Fibroblast of peridontal ligament (primary cell): ENCODE measurements around the gene PHF21B.
"Not testable (repeated sequence)": the region's sequence is repeated elsewhere in the genome, so short reads cannot be mapped to it uniquely, and the experiment has no call there.

Source experiments
- DNase-seq: peaks from one replicate; pipeline ENCODE4 v3.0.0-alpha.2; 2010; ENCODE audit errors: extremely low read depth

Gene PHF21B

DNA sequence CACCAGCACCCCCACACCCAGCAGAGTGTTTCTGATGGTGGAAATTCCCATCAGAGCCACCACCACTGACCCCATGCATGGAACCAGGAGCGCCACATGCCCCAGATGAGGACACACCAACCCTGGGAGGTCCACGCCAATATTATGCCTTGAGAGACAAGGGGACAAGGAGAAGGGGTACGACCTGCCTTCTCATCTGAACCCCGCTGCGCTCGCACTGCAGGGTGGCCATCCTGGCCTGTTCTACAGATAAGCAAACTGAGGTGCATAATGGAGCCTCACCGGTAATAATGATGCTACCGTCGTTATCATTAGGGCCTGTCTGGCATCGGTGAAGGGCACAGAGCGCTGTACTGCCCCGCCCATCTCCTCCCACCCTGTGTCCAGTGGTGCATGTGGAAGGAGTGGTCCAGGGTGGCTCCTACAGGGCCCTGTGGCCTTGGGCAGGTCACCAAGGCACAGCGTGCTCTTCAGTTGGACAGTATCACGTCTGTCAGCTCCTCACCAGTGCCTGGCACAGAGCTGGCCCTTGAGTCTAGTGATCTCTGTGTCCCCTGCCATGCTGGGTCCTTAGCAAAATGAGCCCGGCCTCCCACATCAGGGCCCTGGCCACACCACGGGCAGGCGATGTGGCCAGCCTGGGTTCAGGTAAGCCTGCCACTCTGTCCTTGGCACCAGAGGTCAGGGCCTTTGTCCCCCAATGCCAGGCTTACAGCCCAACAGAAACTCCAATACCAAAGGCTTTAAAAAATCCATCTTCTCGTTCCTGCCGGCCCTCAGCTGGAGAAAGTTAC, 92.2 kb downstream of the PHF21B start:
- DNase-seq = no peak

DNA sequence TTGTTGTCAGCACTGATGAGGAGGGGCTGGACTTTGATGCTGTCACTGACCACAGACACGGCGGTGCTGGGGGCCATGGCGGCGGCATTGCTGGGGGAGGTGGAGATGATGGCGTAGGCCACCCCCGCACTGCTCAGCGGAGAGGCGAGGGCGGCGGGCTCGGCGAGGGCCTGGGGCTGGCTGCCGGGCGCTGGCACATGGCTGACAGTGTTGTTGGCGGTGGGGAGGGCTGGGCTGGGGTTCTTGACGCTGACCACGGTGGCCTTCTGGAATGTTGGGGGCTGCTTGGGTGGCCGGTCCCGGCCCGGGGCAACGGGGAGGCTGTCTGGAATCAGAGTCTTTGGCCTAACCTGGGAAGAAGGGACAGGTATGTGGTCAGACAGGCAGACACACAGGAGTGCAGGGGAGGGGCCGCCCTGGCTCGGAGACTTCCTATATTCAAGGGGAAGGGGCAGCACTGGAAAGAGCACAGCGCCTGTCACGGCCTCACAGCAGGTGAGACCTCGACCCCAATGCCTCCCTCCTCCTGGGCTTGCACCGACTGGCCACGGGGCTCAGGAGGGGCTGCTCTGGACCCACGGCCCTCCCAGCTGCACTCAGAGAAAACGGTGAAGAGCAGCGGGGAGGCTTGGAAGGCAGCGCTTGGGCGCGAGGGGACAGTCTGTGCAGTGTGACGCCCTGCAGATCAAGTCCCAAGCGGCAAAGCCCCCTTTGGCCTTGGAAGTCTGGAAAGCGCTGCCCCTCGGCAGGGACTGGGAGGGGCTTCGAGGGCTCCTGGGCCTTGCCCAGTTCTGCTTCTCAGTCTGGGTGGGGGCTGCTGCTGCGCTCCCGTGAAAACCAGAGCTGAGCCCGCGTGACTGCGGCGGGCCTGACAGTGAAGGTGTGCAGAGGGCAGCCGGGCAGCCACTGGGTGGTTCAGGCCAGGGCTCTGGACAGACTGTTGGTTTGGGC, 93.2 kb downstream of the PHF21B start:
- DNase-seq = no peak

DNA sequence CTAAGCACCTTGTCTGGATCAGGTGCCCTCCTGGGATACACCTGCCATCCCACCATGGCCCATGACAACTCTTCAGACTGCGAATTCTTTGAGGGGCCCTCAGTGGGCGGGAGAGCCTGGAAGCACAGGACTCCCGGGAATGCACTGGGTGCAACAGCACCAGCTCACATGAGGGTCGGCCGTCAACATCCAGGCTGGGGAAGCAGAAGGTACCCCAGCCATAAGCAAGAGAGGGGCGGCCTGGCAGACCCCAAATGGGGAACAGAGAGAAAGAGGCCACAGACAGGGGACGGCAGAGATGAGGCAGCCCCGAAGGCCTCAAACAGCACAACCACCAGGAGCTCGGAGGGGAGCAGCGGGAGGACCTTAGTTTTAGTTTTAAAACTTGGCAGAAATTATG, 94.4 kb downstream of the PHF21B start:
- DNase-seq = no peak

DNA sequence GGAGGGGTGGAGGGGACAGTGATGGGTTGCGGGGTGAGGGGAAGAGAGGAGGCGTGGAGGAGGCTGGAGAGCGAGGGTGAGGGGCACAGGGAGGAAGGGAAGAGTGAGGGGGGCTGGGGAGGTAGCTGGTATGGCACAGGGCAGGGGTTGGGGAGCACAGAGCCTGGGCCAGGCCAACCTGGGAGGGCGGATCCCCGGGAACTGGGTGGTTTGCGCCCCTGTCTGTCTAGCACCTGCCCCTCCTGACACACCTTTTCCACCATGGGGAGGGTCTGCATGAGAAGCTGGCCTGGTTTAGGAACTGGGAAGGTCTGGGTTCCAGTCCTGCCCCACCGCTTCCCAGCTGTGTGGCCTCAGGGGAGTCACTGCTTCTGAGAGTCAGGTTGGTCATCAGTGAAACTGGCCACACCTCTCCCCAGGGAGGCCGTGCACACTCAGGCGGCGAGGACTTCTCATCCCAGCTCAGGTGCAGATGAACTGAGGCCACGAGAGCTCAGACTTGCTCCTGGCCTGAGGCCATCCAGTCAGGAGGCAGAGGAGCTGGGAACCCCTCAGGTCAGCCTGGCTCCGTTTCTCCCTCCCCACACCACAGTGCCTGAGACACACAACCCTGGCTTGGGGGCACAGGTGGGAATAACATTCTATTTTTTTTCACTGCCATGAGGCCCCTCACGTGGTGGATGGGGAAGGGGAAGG, 95.6 kb downstream of the PHF21B start:
- DNase-seq = no peak

DNA sequence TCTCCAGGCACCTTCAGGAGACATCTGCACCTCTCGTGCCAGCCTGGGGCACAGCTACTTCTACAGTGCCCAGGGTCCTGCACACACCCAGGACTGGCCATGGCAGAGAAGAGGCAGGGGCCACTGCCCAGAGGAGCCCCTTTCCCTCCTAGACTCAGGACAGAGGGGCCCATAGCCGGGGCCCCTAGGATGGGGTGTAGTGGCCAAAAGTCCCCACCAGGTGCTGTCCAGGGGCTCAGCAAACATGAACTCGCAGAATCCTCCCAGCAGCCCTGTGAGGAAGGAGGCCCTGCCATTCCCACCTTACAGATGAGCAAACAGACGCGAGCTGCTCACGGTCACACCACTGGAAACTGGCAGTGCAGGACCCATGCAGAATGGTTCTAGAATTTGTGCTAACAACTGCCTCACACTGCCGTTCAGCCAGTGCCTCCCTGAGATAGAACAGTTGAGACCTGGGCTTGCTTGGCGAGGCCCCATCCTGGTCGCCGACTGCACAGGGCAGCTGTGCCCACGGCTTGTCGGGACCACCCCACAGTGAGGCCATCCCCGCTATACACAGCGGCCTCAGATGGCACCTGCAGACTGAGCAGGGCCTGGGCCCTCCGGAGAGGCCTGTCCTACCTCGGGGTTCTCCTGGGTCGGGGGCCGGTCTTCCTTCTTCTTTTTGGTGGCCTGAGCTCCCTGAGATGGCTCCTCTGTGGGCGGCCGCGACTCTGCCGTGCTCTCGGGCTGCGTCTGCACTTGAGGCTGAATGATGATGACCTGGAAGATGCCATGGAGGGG, 96.4 kb downstream of the PHF21B start:
- DNase-seq = no peak

DNA sequence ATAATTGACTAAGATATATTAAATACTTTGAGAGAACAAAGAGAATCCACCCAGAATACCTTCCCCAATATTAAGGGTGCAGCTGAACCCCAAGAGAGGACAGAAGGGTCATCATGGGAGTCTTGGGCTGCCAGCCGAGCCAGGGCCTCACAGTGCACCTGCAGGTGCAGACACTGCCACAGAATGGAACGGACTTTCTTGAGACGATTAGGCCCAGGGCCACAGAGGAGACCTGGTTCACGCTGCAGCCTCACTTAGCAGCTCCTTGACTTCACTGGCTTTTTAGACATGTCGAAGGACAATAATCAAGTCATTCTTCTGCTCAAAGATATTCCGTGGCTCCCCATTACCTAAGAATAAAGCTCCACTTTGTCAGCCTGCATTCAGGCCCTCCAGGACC, 100.6 kb downstream of the PHF21B start:
- DNase-seq = no peak

DNA sequence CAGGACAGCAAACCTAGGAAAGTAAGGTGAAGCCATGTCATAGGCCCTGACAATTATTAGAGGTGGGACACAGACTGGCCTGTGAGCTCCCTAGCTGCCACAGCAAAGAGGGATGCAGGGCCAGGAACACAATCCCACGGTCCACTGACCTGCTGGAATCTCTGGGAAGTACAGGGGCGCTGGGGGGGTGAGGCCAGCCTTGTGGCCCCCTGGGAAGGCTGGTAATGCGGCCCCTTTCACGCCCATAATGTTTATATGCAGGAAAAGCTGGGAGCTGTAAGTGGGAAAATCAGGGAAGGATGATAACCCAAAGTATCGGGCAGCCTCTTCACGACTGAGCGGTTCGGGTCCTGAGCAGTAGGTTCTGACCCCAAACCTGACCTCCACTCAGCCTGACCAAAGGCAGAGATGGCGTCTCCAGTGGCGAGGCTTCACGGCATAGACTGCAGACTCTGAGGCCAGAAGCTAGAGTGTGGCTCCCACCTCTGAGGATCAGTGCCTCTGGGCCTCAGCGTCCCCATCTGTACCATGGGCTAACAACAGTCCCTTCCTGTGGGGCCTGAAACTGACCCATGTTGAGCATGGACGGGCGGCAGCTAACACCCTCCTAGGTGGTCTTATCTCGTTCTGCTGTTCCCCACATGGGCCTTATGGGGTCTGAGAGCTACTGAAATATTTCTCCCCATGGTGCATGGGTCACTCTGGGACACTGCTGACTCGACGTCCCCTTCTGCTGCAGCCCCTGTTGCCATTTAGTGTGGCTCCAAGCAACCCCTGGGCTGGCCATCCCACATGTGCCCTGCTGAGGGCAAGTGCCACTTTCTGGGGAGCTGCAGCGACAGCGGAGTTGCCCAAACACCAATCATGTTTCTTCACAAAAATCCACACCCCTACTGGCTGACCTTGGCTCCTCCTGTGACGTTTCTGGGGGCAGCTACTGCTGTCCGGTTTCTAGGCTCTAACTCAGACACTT, 101.8 kb downstream of the PHF21B start:
- DNase-seq = no peak

DNA sequence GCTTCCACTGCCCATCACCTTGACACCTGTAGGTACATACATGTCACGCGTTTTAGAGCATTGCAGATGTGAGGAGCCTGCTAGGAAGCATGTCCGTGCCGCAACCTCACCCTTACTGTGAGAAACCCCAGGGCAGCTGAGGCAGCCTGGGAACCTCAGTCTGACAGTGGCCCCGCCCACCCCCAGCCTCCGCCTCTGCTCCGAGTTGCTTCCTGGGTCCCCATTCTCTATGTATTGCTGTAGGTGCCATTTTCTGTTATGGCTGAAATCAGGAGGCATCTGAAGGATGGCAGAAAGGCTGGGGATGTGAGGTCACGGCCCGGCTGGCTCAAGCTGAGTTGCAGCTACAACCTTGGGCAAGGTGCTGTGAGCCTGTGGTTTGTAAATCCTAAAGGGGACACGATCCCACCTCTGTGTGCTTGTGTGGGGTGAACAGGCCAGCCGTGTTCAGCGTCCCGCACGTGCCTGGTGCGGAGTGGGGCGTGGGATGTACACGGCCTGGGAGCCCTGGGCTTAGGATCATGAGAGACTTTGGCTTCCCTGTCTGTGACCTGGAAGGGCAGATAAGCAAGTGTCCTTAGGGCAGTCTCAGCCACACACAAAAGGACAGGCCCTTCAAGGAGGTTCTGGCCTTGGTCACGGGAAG, 102.7 kb downstream of the PHF21B start:
- DNase-seq = no peak

DNA sequence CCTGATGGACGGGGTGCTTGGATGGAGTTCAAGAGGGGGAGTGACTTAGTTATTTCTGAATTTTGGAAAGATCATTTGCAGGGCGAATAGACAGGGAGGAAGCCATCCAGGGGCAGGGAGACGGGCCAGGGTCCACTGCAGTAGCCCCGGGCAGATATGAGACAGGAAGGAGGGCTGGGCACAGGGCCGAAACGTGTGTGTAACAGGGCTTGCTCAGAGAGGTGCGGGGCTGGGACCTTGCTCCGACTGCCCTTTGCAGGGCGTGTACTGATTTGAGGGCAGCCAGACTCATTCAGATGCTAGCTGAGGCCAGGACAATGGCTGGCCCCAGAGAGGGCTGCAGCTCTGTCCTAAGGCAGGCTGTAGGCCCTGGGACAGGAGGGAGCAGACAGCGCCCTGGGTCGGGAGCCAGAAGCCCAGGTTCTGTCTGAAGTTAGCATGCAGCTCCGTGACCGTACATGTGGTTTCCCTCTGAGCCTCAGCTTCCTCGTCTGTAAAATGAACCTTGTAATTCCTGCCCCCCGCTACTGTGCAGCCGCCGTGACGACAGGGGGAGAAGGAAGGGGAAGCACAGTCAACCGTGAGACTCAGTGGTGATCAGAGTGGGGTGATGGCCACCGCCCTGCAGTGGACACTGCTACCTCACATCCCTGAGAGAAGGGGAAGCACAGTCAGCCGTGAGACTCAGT, 103.4 kb downstream of the PHF21B start:
- DNase-seq = no peak

DNA sequence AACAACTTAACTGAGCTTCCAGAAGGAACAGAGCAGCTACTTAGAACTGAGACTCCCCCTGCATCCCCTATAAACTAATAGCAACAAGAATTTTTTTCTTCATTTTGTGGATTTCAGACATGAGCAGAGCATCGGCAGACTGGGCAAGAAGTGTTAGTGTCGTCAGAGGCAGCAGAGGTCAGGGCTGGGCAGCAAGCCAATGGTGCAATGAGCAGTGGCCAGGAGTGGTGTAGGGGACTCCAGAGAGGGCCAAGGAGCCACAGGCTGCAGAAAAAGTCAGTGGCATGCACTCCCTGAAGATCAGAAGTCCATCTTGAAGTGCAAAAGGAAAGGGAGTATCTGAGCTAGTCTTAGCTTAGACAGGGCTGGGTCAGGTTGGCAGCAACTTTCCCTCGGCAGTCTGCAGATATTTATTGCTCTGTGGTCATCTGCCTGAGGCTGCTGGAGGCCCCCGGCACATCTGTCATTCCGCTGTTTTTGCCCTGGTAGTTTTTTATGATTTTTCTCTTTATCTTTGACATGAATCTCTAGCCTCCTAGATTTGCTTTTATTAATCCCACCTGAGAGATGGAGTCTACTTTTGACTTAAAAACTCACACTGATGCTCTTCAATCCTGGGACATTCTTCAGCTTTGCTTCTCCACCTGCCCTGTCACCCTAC, 105.2 kb downstream of the PHF21B start:
- DNase-seq = not testable (repeated sequence)

DNA sequence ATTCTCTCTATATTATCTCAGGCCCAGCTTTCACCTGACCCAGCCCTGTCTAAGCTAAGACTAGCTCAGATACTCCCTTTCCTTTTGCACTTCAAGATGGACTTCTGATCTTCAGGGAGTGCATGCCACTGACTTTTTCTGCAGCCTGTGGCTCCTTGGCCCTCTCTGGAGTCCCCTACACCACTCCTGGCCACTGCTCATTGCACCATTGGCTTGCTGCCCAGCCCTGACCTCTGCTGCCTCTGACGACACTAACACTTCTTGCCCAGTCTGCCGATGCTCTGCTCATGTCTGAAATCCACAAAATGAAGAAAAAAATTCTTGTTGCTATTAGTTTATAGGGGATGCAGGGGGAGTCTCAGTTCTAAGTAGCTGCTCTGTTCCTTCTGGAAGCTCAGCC, 106.6 kb downstream of the PHF21B start:
- not testable (repeated sequence) for DNase-seq

DNA sequence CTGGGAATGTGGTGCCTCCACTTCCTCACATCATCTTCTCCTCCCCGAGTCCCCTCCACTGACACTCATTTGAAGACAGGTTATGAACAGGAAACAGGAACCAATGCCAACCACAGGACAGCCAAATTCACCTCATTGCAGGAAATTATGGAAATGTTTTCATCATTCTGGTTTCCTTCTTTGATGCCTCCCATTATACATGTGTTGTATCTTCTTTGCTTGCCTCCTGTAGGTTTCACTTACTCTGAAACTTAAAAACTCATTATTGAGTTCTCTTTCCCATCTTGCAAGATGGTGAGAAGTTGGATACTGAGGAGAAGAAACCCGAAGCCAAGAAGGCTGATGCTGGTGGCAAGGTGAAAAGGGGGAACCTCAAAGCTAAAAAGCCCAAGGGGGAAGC, 108.5 kb downstream of the PHF21B start:
- peak; percentile 8 for DNase-seq

DNA sequence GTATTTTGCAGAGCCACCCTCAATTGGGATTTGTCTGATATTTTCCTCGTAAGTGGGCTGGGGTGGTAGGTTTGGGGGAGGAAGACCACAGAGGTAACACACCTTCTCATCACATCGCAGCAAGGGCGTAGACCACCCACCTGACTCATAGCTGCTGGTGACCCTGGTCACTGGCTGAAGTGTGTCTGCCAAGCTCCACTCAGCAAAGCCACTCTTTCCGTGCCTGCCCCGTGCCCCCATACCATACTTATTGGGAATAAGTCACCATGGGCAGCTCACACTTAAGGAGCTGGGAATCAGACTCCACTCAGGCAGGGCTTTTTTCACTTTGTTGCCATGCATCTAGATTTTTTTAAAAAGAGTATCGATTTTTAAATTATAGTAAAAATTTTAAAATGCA, 111.6 kb downstream of the PHF21B start:
- no peak for DNase-seq

DNA sequence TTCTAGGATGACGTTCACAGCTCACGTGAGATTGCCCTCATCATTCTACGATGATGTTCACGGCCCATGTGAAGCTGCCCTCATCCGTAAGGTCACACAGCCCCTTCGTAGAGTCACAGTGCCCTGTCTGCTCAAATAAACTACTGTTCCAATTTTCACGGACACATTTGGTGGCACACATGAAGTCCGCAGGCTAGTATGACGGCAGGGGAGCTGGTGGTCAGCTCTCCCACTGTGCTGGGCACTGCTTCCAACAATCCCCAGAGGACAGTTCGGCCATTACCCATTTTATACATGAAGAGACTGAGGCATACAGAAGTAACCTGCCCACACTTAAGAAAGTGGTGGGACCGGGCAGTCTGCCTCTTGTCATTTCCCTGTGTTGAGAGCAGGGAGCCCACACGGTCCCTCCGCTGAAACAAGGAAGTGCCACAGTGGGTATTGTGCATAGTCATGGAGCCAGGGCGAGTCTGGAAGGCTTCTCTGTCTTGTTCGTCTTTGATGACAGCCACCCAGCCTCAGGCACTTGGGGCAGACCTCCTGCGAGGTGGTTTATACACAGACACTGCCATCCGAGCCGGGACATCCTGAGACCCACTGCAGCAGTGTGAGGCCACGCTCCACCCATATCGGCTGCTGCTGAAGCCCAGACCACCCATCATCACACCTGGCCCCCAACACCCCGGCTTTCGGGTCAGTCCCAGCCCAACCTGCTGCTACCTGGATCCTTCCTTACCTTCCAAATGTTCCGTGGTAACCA, 114.3 kb downstream of the PHF21B start:
- DNase-seq = no peak

DNA sequence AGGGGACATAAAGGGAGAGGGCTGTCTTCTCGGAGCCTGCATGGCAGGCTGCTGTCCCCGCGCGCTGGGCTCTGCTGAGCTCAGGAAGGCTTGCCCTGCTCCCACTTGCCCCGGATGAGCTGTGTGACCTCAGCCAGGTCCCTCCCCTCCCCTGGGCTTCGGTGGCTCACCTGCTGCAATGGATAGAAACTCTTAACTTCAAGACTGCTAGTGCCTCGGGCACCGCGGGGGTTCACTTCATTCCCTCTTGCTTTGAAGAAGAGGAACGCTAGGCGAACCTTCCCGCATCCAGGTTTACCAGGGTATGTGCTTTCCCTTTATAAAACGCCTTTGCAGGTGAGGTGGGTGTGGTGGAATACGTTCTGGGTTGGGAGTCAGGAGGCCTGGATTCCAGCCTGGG, 115.0 kb downstream of the PHF21B start:
- no peak for DNase-seq

DNA sequence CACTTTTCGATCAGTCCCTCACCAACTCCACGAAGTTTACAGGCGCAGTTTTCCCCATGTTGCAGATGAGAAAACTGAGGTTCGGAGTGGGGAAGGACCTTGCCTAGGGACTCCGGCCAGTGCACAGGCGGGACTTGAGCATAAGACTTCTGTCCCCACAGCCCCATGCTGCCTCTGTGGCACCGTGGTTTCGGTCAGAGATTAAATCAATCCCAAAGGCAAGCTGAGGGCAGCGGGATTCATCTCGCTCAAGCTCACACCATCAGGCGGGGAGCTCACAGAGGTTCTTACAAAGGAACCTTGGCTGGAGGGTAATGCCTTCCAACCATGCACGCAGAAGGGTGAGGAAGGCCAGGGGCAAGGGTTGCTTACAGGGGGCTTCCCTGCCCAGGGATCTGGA, 115.5 kb downstream of the PHF21B start:
- no peak for DNase-seq

DNA sequence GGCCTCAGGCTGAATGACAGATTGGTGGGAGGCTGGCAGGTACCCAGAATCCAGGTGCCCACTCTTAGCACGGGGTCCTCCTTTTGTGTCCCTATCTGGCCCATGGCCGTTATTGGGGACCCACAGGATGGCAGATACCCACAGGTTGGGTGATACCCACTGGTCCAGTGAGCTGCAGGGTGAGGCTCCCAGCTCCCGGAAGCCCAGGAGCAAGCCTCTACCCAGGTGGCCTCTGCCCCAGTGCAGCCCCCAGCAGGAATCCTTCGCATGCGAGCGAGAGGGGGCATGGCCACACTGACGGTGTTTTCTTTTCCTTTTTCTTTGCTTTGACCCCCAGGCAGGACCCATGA, 116.1 kb downstream of the PHF21B start:
- no peak for DNase-seq
